NK-92 treated with Interleukin-12 subunit alpha and Interleukin-12 subunit beta, amount 100 ng/mL, for 24 hours (cell line): ENCODE results near the gene CD300LD.

Source experiments
- DNase-seq: peaks from one replicate; lab custom pipeline; 2025; lab: John Stamatoyannopoulos, UW

CD300LD gene

GRCh38 chr17:74543891-74544760 lies 48.0 kb downstream of the CD300LD start:
- no peak for DNase-seq

- DNase-seq: no peak
Observed at GRCh38 chr17:74543406-74543805, 48.7 kb downstream of the CD300LD start.

GRCh38 chr17:74542727-74543383 lies 49.2 kb downstream of the CD300LD start:
- no peak for DNase-seq

DNA sequence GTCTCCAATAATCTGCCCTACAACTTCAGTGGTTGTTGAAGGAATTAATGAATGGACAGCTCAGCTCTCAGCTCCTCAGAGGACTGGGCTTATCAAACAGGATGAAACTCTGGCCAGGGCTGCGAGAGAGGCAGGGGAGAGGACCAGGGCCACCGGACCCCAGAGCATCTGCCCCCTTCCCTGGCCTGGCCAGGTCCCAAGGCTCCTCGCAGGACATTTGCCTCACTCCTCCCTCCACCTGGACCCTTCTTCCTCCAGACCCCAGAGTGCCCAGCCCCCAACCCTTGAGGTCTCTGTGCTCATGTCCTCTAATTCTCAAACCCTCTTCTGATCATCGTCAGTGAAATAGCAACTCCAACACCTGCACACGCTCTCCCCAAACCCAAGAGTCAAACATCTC lies 49.9 kb downstream of the CD300LD start:
- DNase-seq: no peak

- no peak for DNase-seq
Observed at GRCh38 chr17:74541176-74542111, 50.6 kb downstream of the CD300LD start.

- DNase-seq: no peak
Observed at GRCh38 chr17:74539281-74539820, 52.7 kb downstream of the CD300LD start.

GRCh38 chr17:74536890-74537289 lies 55.2 kb downstream of the CD300LD start:
- no peak for DNase-seq

DNA sequence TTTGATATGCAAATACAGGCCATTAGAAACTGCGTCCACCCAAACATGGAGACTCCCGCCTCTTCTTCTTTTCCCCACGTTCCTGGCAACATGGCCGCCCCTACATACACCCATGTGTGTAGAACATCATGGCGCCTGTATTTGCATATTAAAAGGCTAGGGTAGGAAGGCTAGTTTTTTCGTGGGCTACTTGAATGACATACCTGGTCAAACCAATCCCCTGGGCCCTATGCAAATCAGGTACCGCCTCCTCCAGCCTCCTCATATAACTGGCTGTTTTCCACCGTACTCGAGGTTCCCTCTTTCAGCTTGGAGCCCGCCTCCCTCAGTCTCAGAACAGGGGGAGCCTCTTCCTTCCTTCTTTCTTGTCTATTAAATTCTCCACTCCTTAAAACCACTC lies 60.0 kb downstream of the CD300LD start:
- no peak for DNase-seq

GRCh38 chr17:74531231-74531761 lies 60.8 kb downstream of the CD300LD start, which contains the start of gene CD300LB:
Gene CD300LB, minus strand, starts transcription at chr17:74531475. Its CDS starts 125 bp downstream, at chr17:74531350.
- DNase-seq: no peak

DNA sequence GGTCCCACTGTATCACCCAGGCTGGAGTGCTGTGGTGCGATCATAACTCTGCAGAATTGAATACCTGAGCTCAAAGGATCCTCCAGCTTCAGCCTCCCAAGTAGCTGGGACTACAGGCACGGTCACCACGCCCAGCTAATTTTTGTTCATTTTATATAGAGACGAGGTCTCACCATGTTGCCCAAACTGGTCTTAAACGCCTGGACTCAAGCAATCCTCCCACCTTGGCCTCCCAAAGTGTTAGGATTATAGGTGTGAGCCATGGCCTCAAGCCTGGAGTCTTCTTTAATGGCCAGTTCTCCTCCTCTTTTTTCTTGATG lies 61.3 kb downstream of the CD300LD start:
- no peak for DNase-seq
